Right lobe of liver (tissue), 4 donors: ENCODE measurements around the gene KIF11.

Experiments used
- POLR2A ChIP-seq: fragments of 450-650 bp; IDR thresholded peaks from one replicate; pipeline ENCODE4 v1.6.1; 2017; ENCODE audit warnings: antibody characterized with exemption, mild to moderate bottlenecking
- TF ChIP-seq, protein P1 (sequence below), 4 donors: fragments of 200-600 bp in 3 of 4; fragments of 450-650 bp in 1 of 4; IDR thresholded peaks; one replicate each; pipeline versions ENCODE4 v1.5.1 to v1.8.0; 2016 to 2022; ENCODE audit warnings: antibody characterized with exemption in 4 of 4, mild to moderate bottlenecking in 2 of 4
- donor health status: DM: no; HTN: no; CAD: no.
- donor health status: DM: no; HTN: no; CAD: no.
- donor health status: DM: no; HTN: yes; CAD: no.

DNA sequence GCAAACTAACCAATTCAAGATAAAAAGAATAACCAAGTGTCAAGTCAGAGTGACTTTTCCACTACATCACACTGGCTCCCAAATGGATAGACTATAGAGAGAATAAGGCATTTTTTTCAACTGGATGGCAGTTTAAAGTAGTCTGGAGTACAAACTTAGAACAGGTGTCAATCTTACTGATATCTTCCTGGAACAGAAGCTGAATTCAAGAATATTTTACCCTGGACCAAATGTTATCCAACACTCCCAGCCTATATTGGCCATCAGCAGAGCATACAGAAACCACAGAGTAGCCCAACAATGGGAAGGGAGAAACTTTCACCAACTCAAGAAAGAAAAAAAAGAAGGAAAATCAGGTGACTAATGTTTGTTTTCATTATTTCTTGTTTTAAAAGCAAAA, 30.5 kb upstream of the KIF11 start:
- TF ChIP-seq, protein P1, sequence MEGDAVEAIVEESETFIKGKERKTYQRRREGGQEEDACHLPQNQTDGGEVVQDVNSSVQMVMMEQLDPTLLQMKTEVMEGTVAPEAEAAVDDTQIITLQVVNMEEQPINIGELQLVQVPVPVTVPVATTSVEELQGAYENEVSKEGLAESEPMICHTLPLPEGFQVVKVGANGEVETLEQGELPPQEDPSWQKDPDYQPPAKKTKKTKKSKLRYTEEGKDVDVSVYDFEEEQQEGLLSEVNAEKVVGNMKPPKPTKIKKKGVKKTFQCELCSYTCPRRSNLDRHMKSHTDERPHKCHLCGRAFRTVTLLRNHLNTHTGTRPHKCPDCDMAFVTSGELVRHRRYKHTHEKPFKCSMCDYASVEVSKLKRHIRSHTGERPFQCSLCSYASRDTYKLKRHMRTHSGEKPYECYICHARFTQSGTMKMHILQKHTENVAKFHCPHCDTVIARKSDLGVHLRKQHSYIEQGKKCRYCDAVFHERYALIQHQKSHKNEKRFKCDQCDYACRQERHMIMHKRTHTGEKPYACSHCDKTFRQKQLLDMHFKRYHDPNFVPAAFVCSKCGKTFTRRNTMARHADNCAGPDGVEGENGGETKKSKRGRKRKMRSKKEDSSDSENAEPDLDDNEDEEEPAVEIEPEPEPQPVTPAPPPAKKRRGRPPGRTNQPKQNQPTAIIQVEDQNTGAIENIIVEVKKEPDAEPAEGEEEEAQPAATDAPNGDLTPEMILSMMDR (IDR thresholded peaks at IDR 0.05) = no peak
- TF ChIP-seq POLR2A = no peak
